ENCODE results near the gene OBP2B.

GRCh38 chr9:133184971-133185370 is 24.1 kb downstream of the OBP2B start:
- TF ChIP-seq CTCF (IDR thresholded peaks at IDR 0.05): peak in 6 of 7 experiments; percentile 43 to 67 (median 60)
- no peak for TF ChIP-seq POLR2A (IDR thresholded peaks at IDR 0.05)

All from body of pancreas (tissue), 4 donors.